Stimulated activated CD4-positive, alpha-beta T cell treated with anti-CD3 and anti-CD28 coated beads, Interleukin-12 subunit alpha, Interleukin-12 subunit beta, amount 100 ng/mL, for 4 hours (primary cell): ENCODE measurements around the gene AP2A2.

ENCODE experiments used
- DNase-seq: peaks from one replicate; pipeline ENCODE4 v3.0.0-alpha.2; 2020

AP2A2 gene

DNA sequence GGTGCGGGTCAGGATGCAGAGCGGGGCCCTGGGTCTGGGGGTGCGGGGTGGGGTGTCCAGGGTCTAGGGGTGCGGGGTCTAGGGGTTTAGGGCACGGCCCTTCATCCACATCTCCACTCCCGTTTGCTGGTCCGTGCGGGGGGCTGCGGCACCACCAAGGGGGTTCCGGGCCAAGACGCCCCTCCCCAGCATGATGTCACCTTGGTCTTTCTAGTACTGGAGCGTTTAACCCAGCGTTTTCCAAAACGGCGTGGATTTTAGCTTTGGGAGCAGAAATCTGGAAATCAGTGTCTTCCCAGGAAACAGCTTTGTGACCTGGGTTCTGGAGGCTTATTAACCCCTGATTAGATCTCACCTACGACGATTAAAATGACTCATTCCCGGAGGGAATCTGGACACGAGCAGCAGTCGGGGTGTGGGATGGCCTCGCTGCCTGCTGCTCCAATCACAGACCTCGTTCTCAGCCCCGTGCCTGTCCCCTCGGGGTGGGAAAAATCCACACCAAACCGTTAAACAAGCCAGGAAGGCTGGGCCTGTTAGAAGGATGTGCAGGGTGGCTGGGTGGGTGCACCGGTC lies 759 bp downstream of the AP2A2 start:
- no peak for DNase-seq

DNA sequence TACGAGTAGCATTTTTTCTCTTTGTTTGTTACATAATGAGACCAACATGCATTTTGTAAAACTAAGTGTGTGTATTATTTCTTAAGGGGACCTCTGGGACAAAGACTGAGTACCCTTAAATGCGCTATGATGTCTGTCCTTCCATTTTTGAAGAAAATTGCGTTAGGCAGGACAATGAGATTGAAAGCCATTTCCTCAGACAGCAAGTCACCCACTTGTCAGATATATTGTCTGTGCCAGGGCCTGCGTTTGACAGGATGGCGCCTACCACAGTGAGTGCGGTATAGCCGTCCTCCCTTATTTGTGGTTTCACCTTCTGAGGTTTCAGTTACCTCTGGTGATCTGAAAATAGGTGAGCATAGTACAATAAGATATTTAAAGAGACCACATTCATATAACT lies 2.2 kb downstream of the AP2A2 start:
- no peak for DNase-seq

GRCh38 chr11:928786-929185 lies 3.1 kb downstream of the AP2A2 start:
- DNase-seq = no peak

DNA sequence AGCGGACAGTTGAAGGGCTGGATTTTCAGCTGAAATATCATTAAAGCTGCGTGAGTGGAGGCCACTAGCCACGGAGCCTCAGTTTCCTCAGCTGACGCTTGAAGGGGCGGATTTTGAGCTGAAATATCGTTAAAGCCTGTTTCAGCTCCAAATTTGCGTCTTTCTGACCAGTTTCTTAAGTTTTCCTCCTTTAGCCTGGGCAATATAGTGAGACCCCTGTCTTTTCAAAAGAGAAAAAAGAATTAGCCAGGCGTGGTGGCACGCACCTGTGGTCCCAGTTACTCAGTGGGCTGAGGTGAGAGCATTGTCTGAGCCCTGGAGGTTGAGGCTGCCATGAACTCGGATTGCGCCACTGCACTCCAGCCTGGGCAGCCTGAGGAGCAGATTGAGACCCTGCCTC lies 3.7 kb downstream of the AP2A2 start:
- no peak for DNase-seq

- no peak for DNase-seq
These were observed 5.7 kb downstream of the AP2A2 start for GRCh38 chr11:931385-931784.

- DNase-seq = no peak
These were observed 6.8 kb downstream of the AP2A2 start for GRCh38 chr11:932435-932834.

DNA sequence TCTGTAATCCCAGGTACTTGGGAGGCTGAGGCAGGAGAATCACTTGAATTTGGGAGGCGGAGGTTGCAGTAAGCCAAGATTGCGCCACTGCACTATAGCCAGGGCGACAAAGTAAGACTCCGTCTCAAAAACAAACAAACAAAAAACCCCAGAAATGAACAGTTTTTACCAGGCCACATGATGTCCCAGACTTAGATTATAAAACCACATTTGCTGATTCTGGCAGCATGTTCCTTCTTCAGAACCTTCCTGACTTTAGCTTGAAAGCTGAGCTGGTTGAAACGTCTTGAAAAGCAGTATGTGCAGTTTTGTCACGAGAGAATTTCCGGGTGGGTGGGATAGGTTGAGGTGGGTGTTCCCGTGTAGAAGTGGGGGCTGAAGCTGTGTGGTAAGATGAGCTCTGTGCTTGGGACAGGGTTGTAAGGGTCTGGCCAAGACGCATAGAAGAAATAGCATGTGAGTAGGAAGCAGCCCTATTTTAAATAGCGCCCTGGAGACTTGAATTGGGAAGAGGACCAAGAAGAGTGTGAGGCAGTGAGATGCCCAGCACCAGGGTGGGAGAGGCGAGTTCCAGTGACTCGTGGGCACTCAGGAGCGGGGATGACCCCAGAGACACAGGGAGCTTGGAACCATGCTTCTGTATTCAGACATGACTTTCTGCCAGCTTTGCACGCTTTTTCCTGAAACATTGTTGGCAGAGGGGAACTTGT lies 7.6 kb downstream of the AP2A2 start:
- no peak for DNase-seq

GRCh38 chr11:933936-934335 lies 8.3 kb downstream of the AP2A2 start:
- no peak for DNase-seq

- no peak for DNase-seq
These were observed 8.9 kb downstream of the AP2A2 start for GRCh38 chr11:934527-934926.

DNA sequence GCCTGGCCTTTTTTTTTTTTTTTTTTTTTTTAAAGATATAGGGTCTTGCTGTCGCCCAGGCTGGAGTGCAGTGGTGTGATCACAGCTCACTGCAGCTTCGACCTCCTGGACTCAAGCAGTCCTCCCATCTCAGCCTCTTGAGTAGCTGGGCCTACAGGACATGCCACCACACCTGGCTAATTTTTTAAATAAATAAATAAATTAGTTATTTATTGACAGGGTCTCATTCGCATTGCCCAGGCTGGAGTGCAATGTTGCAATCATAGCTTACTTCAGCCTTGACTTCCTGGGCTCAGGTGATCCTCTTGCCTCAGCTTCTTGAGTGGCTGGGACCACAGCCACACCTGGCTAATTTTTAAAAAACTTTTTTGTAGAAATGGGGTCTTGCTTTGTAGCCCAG lies 10.5 kb downstream of the AP2A2 start:
- DNase-seq = no peak

DNA sequence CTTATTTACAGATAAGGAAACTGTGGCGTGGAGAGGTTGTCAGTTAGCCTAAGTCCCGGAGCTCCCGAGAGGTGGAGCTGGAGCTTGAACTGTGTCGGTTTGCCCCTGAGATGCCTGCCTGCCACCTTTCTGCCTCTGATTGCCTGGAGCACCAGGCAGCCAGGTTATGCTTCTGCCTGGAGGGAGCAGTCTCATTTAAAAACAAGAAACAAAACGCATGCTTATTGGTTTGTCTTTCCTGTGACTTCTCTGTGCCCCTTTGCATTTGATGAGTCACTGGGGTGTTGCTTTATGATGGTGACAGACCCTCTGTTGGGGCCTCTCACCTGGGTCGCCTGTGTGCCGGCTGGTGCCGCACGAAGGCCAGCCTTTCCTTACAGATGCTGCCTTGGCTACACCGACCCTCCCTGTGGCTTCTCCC lies 12.2 kb downstream of the AP2A2 start:
- DNase-seq = no peak

DNA sequence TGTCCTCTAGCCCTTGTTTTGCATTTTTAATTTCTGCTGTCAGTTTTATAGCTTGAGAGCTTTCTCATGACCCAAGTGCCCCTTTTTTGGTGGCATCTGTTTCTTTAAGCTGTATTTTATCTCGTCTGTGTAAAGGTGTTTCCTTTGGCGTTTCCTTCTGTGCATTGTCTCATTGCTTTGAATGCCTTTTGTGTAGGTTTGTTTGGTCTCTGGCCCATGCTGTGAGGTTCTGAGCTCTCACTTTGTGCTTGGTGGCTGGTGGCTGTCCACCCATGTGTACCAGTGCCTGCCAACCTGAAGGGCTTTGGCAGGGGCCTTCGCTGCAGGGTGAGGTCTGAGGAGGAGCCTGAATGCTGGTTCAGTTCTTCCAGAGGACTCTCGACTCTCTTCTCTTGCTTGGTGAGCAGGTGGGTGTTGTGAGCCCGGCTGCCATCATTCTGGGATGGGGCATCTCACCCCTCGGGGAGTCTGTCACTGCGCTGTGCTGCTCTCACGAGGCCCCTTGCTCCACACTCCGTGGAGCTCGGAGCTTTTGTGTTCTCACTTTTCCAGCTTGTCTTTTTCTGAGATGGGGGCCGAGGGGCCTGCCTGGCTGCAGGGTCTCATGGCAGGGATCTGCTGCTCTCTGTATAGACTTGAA lies 14.9 kb downstream of the AP2A2 start:
- DNase-seq = no peak

- DNase-seq = no peak
These were observed 17.2 kb downstream of the AP2A2 start for GRCh38 chr11:942823-943222.

GRCh38 chr11:944711-945470 lies 19.2 kb downstream of the AP2A2 start:
- no peak for DNase-seq

DNA sequence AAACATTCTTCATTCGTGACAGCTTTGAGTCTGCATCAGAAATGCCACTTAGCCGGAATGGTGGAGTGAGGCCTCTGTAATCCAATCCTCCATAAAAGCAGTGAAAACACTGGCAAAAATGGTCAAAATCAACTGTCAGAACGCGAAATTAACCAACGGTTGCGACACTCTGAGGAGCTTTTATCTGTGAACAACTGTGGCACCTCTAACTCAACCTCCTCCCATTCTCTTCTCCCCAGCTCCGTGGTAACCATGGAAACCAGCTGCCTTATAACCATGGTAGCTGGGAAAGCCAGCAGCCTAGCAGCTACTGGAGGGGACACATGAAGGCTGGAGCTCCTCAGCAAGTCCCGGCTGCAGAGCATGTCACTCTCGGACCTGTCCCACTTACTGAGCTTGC lies 20.3 kb downstream of the AP2A2 start:
- no peak for DNase-seq

DNA sequence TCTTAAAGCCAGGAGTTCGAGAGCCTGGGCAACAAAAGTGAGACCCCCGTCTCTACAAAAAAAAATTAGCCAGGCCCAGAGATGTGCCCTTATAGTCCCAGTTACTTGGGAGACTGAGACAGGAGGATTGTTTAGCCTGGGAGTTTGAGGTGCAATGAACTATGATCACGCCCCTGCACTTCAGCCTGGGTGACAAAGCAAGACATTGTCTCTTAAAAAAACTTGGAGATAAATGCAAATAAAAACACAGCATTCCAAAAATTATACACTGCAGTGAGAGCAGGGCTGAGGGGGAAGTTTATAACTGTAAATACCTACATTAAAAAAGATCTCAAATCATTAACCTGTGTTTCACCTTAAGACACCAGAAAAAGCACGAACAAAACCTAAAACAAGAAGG lies 22.1 kb downstream of the AP2A2 start:
- DNase-seq = no peak

GRCh38 chr11:951507-951906 lies 25.8 kb downstream of the AP2A2 start:
- DNase-seq = no peak

DNA sequence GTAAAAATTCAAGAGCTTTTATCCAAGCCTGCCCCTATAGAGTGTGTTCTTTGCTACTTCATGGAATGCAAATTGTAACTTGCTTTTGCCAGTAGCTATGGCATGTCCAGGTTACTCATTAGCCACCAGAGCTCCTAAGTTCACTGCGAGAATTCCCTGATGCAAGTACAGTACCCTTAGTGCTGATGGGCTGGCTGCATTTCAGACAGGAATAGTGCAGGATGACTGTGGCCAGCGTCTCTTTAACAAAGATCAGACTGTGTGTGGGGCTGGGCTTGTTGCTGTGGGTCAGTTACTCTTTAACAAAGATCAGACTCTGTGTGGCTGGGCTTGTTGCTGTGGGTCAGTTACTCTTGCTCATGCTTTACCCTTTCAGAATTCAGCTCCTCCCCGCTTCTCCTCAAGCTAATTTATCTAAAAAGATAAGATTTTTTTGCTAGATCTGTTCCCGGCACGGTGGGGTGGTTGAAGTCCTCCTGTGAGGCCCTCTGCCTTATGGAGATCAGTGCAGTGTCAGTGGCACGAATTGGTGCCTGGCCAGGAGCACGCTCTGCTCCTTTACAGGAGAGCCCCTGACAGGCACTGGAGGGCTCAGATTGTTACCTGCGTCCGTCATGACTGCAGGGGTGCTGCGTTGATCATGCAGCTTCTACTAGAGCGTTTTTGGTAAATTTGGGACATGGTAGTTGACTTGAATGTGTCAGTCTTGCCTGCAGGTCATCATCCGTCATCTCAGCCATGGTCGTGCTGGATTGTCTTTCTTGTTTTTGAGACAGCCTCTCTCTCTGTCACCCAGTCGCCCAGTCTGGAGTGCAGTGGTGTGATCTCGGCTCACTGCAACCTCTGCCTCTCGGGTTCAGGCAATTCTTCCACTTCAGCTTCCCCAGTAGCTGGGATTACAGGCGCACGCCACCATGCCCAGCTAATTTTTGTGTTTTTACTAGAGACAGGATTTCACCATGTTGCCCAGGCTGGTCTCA lies 27.0 kb downstream of the AP2A2 start:
- no peak for DNase-seq

DNA sequence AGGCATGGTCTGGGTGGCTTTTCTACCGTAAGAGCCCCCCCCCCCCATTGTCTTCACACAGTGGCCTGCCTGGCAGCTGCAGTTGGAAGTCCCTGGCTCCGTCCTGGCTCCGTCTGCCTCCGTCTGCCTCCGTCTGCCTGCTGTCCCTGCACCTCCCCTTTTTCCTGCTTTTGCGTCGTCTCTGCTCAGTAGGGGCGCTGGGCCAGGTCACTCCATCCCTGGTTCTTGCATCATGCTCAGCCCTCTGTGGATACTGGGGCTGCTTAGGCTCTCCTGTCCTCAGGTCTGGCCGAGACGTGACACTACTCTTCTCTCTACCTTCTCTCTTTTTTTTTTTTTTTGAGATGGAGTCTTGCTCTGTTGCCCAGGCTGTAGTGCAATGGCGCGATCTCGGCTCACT lies 27.8 kb downstream of the AP2A2 start:
- no peak for DNase-seq

GRCh38 chr11:954392-955153 lies 28.9 kb downstream of the AP2A2 start:
- no peak for DNase-seq

GRCh38 chr11:955154-956063 lies 29.7 kb downstream of the AP2A2 start:
- DNase-seq = no peak
